Measurements from ENCODE around the gene GBP5.
"Not testable (repeated sequence)": the region's sequence is repeated elsewhere in the genome, so short reads cannot be mapped to it uniquely, and the experiment has no call there.

Gene GBP5

DNA sequence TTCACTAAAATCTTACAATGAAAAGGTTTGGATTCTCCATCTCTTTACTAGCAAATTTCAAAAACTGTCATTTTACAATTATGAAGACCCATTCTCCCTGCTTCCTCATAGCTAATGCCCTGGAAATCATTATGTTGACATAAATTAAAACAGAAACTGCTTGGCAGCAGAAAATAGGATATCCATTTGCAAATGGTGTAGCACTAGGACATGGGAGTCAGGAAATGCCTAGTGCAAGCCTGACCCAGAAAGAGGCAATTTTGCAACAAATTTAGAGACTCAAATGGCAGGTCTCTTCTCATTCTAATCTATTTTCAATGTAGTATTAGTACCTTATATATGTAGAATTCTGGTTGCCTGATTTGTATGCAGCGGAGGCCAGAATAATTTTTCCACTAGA lies 2.2 kb downstream of the GBP5 start:
- Histone ChIP-seq H3K9me3 (ENCODE audit: control insufficient read depth, insufficient read depth, low read length) (no peaks in the 10 kb centered on the region), H3K4me1 (ENCODE audit: insufficient read depth, low read length) (no peaks in the 10 kb centered on the region), H3K36me3 (ENCODE audit: insufficient read depth, low read length) (no peaks in the 10 kb centered on the region), H3K9ac (ENCODE audit: low read depth, low read length) (no peak overlapping the region)

DNA sequence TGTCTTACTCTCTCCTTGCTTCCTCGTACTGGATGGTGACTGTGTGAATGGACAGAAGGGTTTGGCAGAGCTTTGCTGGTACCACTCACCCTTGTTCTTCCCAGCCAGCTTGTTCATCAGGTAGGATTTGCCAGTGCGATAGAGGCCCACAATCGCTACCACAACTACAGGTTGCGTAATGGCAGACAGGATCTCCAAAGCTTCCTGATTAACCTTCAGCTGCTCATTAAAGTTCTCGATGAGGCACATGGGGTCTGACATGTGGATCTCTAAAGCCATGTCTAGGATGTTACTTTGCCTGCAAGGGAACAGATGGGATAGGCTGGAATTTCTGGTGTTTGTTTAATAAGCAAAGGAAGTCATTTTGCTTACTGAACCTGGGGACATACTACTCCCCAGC lies 3.4 kb downstream of the GBP5 start:
- H3K4me1 ChIP-seq (ENCODE audit: insufficient read depth, low read length): no peaks in the 10 kb centered on the region
- no peaks in the 10 kb centered on the region for H3K9me3 ChIP-seq (ENCODE audit: control insufficient read depth, insufficient read depth, low read length)
- H3K36me3 ChIP-seq (ENCODE audit: insufficient read depth, low read length): no peaks in the 10 kb centered on the region
- no peak overlapping the region for H3K9ac ChIP-seq (ENCODE audit: low read depth, low read length)

DNA sequence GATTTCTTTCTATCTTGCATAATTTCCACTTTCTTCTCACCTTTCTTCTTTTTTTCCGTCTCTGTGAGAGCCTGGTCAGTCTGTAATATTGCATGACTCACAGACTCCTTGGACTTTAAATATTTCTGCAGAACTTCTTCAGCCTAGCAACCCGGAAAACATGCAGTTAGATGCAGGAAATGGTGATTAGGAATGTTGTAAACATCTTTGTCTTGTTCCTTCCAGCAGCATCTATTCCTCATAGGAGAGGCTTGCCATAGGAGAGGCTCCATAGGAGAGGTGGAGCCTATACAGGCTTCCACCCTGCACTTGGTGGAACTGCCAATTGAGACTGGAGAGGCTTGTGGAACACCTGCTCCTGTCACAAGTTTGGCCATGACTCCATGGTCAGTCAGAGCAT lies 10.0 kb downstream of the GBP5 start:
- Histone ChIP-seq H3K4me1 (ENCODE audit: insufficient read depth, low read length) (no peaks in the 10 kb centered on the region), H3K36me3 (ENCODE audit: insufficient read depth, low read length) (no peaks in the 10 kb centered on the region), H3K9me3 (ENCODE audit: control insufficient read depth, insufficient read depth, low read length) (no peaks in the 10 kb centered on the region), H3K9ac (ENCODE audit: low read depth, low read length) (no peak overlapping the region)

DNA sequence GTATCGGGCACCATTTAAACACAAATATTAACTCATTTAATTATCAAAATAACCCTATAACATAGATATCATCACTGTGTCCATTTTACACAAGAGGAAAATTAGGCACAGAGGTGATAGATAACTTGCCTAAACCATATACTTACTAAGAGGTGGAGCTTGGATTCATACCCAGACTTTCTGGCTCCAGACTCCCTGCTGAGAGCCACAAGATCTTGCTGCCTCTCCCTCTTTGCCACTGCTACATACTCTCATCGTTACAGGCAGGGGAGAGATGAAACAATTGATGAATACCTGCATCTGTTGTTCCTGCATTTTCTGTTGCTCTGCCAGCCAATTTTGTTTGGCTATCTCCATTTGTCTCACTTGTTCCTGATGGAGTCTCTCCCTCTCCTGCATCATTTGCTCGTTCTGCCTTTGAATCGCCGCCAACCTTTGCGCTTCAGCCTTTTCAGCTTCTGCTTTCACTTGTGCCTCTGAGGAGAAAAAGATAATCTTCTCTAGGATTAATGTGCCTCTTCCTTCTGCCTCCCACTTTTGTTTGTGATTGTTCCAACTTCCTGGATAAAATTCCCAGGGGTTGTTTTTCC lies 10.6 kb downstream of the GBP5 start:
- Histone ChIP-seq H3K9me3 (ENCODE audit: control insufficient read depth, insufficient read depth, low read length) (no peaks in the 10 kb centered on the region), H3K9ac (ENCODE audit: low read depth, low read length) (no peak overlapping the region), H3K36me3 (ENCODE audit: insufficient read depth, low read length) (no peaks in the 10 kb centered on the region), H3K4me1 (ENCODE audit: insufficient read depth, low read length) (no peaks in the 10 kb centered on the region)

DNA sequence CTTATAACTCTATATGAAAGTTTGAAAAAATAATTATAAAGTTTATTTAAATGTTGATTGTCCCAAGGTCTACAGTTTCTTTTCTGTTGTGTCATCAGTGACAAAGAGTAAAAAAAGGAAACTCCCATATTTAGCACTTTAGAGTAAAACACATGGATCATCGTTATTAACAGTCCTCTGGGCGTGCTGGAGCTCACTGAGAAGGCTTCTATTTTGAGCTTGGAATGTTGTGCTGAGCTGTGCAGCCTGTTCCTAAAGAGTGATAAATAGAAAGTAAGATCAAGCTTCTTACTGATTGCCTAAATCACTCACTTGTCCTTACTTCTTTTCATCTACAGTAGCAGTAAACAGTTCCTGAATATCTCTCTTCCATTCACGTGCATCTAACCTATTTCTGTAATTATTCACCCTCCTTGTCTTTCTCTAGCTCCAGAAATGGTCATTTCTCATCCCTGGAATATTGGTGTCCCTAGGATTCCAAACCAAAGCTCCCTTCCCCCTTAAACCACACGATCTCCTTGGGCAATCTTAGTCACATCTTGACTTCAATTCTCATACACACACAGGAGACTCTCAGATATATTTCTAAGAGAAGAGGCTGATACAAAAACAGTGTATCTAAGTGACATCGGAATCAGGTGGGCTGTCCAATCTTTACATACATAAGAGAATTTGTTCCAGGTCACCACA lies 11.9 kb downstream of the GBP5 start:
- Histone ChIP-seq H3K9ac (ENCODE audit: low read depth, low read length) (no peak overlapping the region), H3K36me3 (ENCODE audit: insufficient read depth, low read length) (no peaks in the 10 kb centered on the region), H3K4me1 (ENCODE audit: insufficient read depth, low read length) (no peaks in the 10 kb centered on the region), H3K9me3 (ENCODE audit: control insufficient read depth, insufficient read depth, low read length) (no peaks in the 10 kb centered on the region)

DNA sequence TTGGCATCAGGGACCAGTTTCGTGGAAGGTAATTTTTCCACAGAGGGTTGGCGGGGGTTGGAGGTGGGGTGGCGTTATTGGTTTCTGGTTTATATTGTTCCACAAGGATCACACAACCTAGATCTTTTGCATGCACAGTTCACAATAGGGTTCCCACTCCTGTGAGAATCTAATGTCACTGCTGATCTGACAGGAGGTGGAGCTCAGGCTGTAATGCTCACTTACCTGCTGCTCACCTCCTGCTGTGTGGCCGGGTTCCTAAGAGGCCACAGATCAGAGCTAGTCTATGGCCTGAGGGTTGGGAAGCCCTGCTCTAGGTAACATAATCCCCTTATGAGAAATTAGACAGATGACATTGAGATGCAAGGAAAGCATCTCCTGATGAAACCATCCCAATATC lies 12.6 kb downstream of the GBP5 start:
- Histone ChIP-seq H3K4me1 (ENCODE audit: insufficient read depth, low read length) (no peaks in the 10 kb centered on the region), H3K9me3 (ENCODE audit: control insufficient read depth, insufficient read depth, low read length) (no peaks in the 10 kb centered on the region), H3K9ac (ENCODE audit: low read depth, low read length) (no peak overlapping the region), H3K36me3 (ENCODE audit: insufficient read depth, low read length) (no peaks in the 10 kb centered on the region)

DNA sequence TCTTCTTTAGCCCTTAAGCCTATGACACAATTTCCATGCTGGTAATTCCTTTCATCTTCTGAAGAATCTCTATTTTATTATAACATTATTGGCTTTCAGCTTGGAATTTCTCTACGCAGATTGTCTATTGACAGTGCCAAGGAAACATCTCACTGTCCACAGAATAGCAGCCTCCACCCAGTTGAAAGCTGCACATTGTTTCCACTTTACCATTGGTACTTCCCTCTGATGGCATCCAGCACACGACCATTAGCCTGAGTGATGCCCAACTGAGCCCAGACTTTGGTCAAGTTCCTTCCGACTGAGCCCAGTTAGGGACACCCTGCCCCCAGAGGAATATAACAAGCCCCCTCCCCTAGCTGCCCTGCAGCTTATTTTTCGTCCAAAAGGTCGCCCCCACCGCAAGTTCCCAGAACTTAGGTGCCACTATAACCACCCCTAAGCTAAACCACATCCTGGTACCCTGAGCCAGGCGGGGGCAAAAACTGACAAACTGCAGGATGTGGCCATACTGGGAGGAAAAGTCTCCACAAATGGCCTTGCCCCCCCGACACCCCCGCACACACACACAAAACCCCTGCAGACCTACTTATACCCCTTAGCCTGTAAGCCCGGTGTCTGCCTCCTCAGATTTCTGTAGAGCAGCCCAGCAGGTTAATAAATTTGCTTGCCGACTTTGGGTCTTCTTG lies 13.2 kb downstream of the GBP5 start:
- H3K36me3 ChIP-seq (ENCODE audit: insufficient read depth, low read length): no peaks in the 10 kb centered on the region
- no peak overlapping the region for H3K9ac ChIP-seq (ENCODE audit: low read depth, low read length)
- no peaks in the 10 kb centered on the region for H3K4me1 ChIP-seq (ENCODE audit: insufficient read depth, low read length)
- no peaks in the 10 kb centered on the region for H3K9me3 ChIP-seq (ENCODE audit: control insufficient read depth, insufficient read depth, low read length)

DNA sequence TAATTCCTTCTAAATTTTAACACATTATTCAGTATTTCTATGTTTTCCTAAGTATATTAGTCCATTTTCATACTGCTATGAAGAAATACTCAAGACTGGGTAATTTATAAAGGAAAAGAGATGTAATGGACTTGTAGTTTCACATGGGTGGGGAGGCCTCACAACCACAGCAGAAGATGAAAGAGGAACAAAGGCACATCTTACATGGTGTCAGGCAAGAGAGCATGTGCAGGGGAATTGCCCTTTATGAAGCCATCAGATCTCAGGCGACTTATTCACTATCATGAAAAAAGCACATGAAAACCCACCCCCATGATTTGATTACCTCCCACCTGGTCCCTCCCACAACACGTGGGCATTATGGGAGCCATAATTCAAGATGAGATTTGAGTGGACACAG lies 15.6 kb downstream of the GBP5 start:
- H3K36me3 ChIP-seq (ENCODE audit: insufficient read depth, low read length): no peaks in the 10 kb centered on the region
- no peaks in the 10 kb centered on the region for H3K4me1 ChIP-seq (ENCODE audit: insufficient read depth, low read length)
- H3K9ac ChIP-seq (ENCODE audit: low read depth, low read length): no peak overlapping the region
- no peaks in the 10 kb centered on the region for H3K9me3 ChIP-seq (ENCODE audit: control insufficient read depth, insufficient read depth, low read length)

DNA sequence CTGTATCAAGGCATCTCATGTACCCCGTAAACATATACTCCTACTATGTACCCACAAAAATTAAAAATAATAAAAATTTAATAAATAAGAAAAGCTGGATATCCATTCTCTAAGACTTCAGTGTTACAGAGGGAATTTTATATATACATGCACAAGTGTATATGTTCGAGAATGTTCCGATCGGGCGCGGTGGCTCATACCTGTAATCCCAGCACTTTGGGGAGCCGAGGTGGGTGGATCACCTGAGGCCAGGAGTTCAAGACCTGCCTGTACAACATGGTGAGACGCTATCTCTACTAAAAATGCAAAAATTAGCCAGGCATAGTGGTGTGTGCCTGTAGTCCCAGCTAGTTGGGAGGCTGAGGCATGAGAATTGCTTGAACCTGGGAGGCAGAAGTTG lies 17.1 kb downstream of the GBP5 start:
- not testable (repeated sequence) for H3K9me3 ChIP-seq (ENCODE audit: control insufficient read depth, insufficient read depth, low read length)

DNA sequence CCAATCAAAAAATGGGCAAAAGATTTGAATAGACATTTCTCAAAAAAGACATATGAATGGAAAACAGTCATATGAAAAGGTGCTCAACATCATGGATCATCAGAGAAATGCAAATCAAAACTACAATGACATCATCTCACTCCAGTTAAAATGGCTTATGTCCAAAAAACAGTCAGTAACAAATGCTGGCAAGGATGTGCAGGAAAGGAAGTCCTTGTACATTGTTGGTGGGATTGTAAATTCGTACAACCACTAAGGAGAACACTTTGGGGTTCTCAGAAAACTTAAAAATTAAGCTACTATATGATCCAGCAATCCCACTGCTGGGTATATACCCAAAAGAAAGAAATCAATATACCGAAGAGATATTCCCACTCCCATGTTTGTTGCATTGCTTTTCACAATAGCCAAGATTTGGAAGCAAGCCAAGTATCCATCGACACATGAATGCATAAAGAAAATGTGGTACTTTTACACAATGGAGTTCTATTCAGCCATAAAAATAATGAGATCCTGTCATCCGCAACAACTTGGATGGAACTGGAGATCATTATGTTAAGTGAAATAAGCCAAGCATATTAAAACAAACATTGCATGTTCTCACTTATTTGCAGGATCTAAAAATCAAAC lies 17.9 kb downstream of the GBP5 start:
- H3K9me3 ChIP-seq (ENCODE audit: control insufficient read depth, insufficient read depth, low read length): no peaks in the 10 kb centered on the region
- H3K36me3 ChIP-seq (ENCODE audit: insufficient read depth, low read length): no peaks in the 10 kb centered on the region
- H3K4me1 ChIP-seq (ENCODE audit: insufficient read depth, low read length): no peaks in the 10 kb centered on the region
- no peak overlapping the region for H3K9ac ChIP-seq (ENCODE audit: low read depth, low read length)

More for the DNA sequence above, 17.1 kb downstream of the GBP5 start:
- H3K9ac ChIP-seq (ENCODE audit: low read depth, low read length); H3K36me3 ChIP-seq (ENCODE audit: insufficient read depth, low read length); H3K4me1 ChIP-seq (ENCODE audit: insufficient read depth, low read length): not testable (repeated sequence)

DNA sequence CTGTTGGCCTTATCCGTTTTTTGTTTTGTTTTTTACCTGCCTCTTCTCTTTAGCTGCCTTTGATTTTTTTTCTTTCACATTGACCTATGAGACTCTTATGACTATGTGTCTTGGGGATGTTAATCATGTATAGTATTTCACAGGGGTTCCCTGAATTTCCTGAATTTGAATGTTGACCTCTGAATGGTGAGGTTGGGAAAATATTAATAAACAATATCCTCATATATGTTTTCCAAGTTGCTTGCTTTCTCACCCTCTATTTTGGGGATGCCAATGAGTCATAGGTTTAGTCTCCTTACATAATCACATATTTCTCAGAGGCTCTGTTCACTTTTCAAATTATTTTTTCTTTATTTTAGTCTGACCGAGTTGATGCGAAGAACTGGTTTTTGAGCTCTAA lies 29.6 kb downstream of the GBP5 start:
- Histone ChIP-seq H3K9me3 (ENCODE audit: control insufficient read depth, insufficient read depth, low read length) (no peaks in the 10 kb centered on the region), H3K9ac (ENCODE audit: low read depth, low read length) (no peak overlapping the region), H3K4me1 (ENCODE audit: insufficient read depth, low read length) (no peaks in the 10 kb centered on the region; the same call in 1 of the 2 replicates), H3K36me3 (ENCODE audit: insufficient read depth, low read length) (no peaks in the 10 kb centered on the region)
